Left forelimb (tissue), 1 donor: ENCODE measurements around the gene ADIPOR2.
A peak's percentile ranks its signal among the peaks of the same experiment; 100 is the strongest.

Experiments
- DNase-seq: peaks from one replicate; pipeline ENCODE4 v3.0.0-alpha.2; 2018; ENCODE audit warnings: low spot score

The ADIPOR2 gene

DNA sequence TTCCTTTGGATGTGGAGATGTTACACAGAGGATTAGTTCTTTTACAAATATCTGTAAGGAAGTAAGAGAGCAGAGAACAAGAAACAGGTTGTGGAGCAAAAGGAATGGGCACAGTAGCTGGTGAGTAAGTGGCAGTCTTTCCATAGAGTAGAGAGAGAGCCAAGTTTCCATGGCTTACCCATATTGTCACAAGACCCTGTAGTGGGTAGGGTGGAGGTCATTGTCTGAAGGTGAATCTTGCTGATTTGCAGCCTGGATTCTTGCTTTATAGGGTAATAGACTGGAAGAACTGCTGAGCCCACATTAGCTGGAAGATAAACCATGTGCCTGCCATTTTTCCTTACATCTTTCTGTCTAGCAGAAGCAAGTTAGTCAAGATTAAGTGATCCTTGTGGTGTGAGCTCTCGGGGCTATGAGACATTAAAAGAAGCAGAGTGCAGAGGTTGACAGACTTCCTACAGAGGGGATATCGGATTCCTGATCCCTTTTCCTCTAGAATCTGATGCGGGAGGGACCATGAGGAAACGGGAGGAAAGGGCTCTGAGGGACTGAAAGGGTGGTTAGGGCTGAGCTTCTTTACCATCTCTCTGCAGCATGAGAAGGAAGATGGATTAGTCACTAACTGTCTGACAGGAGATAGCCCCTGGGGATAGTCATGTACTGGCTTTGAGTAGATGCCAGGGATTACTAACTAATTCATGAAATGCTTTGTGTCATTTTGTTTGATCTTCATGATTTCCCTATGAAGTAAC, 85.5 kb downstream of the ADIPOR2 start:
- DNase-seq = no peak

DNA sequence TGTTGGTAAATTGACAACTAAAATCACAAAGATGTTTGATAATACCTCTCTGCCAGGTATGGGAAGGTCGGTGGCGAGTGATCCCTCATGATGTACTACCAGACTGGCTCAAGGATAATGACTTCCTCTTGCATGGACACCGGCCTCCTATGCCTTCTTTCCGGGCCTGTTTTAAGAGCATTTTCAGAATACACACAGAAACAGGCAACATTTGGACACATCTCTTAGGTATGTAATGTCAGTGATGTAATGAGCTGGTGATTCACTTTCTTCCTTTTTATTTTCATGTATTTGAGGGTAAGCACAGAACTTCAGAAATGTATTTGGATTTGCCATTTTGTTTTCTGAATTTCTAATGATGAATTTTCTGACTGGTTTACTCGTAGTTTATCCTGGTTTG, 86.9 kb downstream of the ADIPOR2 start:
- no peak for DNase-seq

DNA sequence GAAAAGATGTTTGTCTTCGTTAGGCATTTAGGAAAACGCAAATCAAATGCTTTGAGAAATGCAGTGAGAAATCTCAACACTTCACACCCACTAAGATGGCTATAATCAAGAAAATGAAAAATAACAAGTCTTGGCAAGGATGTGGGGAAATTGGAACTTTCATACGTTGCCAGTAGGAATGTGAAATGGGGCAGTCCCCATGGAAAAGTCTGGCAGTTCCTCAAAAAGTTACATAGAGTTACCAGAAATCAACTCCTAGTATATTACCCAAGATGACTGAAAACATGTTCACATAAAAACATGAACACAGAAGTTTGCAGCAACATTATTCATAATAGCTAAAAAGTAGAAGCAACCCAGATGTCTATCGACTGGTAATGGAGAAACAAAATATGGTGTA, 88.0 kb downstream of the ADIPOR2 start:
- DNase-seq = no peak

DNA sequence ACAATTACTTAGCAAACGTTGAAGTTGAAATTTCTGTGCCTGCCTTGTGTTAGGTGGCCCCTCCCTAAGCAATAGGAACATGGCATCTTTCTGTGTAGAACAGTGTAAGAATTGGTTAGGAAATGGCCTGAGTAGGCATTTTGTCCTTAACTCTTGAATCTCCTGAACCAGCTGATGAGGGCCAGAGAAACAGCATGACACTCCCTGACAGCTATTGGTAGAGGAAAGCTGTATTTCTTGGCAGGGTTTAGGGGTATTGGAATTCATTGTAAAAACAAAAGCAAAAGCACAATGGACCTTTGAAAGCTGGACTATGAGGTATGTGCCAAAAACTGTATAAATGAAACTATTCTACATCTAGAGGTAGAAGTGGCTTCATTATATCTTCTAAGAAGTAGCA, 88.9 kb downstream of the ADIPOR2 start:
- no peak for DNase-seq

DNA sequence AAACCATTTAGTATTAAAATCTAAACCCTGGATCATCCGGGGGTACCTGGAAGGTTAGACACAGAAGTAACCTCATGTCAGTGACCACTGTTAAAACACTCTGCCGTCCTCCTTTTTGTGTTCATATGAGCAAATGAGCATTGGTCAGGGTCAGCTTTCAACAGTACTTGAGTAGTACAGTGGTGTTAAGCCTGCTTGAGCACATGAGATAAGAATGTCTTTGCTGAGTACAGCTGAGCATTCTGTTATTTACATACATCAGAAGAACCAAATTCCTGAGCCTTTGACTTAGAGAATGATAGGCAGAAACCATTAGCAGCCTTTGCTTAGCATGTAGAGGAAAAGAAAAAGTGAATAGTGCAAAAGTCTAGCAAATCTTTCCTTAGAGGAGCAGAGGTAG, 90.9 kb downstream of the ADIPOR2 start:
- DNase-seq = no peak

DNA sequence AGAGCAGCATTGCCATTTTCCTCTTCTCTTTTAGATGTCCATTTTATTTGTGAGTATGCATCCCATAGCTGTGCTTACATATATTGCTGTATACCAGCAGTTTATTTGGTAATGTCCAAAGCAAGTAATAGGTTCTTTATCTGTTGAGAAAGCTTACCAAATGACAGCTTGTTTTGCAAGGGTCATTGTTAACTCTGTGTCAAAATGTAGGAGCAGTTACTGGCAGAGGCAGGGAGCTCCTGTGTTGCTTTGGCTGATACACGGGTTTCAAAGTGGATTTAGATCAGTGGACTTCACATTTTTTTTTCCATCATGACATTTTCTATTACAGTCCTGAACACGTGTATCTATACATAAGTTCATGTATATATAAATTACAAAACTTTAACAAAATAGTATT, 91.3 kb downstream of the ADIPOR2 start:
- no peak for DNase-seq

DNA sequence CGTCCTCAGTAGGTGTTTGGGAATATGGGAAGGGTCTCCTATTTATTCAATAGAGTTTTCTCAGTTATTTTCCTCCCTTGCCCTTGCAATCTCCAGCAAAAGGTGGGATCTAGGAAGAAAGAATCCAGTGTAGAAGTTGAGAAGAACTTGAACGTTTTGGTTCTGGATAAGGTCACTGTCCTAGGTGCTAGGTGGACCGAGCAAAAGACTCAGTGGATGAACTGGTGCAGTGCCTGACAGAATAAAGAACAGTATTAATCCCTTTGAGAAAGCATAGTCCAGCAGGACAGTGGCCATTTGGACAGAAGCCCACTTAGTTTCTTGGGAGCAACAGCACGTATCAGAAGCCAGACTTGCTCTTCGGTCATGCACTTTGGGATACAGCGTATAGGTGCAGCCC, 96.8 kb downstream of the ADIPOR2 start:
- DNase-seq = no peak

DNA sequence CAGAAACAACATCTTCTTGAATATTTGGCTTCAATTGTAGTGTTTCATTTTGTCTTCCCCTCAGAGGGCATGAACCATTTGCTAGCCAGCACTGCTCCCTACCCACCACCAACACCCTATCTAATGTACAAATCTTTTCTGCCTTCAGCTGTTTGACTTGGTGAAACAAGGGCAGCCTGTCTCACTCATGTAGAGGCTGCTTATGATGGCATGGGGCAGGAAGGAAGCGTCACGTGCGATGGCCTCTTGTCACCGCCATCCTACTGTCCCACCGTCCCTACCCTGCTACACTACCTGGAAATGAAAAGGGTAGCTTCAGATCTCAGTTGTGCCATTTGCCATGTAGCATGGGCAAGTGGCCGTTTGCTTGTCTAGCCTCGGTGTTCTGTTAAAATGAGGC, 99.6 kb downstream of the ADIPOR2 start:
- no peak for DNase-seq

DNA sequence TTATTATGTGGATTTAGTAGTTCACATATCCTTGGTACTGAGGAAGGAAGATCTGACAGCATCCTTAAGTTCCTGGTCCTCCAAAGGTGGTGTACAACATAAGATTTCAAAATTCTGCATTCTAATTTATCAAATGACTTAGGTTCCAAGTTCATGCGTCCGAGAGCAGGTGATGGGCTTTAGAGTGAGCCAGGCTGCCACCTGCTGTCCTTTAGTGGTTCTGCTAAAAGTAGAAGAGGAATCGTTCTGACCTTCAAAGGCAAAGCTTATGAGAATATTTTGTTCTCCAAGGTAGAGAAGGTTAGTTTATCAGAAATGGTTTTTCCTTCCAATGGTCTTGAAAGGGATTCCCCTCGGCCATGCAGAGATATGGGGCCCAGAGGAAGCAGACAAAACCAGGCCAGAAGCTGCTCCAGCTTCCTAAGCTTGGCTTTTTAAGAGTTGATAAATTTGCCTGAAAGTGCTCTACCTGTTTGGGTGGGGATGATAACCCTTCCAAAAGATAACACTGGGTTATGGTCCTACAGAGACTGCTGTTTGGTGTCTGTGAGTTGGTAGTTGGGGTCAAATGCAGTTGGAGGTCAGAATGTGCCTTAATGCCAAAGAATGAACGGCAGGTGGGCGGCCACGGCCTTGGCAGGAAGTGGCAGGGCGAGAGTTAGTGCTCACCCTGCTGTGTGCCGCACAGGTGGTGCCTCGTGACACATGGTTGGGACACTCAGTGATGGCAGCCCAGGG, 100.4 kb downstream of the ADIPOR2 start:
- no peak for DNase-seq

DNA sequence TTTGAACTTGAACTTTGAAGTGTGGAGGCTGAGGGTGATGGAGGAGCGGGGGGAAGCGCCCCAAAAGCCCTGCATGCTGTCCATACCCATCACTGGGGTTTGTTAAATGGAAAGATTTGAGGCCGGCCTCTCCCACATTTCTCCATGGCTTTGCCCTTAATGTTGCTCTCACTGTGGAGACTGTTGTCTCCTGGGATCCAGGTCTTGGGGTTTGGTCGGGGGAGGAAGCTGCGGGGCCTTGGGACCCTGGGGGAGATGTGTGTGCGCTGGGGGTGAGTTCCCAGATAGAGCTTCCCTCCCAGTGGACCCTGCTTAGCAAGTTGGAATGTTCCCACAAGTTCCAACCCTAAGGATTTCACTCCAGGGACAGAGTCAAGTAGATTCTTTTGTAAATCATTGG, 101.5 kb downstream of the ADIPOR2 start:
- no peak for DNase-seq

DNA sequence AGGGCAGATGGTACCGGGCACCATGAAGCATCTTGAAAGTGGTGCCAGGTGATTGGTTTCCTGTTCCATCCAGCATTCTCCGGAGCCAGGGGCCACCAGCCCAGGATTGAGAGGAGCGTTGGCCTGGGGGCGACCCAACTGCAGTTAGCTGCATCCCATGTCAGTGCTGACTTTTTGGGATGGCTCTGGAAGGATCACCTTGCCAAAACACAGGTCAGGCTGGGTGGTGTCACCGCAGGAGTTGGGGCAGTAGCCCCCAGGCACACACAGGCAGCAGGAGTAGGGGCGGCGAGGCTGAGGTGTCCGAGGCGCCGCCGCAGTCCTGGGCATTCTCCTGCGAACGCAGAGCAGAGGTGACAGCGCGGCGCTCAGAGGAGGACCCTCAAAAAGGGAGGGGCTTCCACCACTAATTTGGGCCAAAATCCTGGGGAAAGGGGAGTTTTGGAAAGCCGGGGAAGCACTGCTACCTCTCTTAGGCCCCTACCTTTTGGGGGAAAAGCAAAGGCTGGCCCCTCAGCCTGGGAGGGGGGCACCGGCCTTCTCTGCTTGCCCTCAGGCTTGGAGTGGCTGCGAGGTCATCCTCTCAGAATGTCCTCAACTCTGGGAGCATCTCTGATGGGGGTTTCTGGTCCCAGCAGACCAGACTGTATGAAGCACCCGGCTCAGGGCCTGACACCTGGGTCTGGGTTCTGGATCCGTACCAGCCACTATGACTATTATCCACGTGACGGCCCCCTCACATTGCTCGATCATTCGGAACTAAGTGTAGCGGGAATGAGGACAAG, 102.7 kb downstream of the ADIPOR2 start:
- DNase-seq = no peak

DNA sequence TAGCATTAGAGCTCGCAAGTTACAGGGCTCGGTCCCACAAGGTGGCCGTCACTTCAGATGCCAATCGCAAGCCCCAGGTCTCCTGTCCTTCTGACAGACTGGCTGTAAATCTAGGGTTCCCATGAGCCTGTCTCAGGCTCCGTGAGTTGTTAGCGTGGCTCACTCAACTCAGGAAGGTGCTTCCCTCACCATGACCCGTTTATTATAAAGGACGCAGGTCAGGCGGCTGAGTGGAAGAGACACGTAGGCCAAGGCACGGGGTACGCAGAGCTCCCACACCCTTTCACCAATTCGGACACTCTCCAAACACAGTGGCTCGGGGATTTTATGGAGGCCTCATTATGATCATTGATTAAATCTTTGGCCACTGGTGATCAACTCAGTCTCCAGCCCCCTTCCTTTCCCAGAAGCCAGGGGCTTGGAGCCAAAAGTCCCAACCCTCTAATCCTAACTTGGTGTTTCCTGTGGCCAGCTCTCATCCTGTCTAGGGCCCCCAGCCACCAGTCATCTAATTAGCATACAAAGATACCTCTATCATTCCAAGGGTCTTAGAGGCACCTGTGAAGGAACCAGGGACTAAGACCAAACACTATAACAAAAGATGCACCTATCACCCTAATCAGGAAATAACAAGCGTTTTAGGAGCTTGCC, 103.7 kb downstream of the ADIPOR2 start:
- no peak for DNase-seq

DNA sequence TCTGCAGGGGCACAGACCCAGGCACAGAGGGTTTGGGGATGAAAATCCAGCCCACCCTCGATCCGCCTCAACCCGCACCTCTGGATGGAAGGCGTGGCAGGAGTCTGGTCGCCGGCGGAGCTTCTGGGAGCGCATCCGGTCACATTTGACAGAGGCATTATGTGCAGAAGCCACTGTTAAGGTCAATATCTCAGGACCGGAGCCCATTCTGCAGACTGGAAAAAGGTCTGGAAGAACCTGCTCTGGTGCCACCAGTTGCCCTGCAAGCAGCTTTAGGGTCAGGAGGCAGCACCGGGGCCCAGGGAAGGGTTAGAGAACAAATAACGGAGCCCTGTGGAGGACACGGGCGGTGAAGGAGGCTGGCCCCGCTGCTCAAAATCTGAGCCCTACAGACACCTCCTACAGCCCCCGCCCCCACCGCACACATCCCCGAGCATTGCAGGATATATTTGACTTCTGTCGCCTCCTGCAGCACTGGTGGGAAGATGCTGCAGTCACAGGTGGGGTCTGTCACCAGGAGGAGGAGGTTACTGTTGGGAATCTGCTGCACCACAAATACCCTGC, 104.4 kb downstream of the ADIPOR2 start:
- DNase-seq = no peak

DNA sequence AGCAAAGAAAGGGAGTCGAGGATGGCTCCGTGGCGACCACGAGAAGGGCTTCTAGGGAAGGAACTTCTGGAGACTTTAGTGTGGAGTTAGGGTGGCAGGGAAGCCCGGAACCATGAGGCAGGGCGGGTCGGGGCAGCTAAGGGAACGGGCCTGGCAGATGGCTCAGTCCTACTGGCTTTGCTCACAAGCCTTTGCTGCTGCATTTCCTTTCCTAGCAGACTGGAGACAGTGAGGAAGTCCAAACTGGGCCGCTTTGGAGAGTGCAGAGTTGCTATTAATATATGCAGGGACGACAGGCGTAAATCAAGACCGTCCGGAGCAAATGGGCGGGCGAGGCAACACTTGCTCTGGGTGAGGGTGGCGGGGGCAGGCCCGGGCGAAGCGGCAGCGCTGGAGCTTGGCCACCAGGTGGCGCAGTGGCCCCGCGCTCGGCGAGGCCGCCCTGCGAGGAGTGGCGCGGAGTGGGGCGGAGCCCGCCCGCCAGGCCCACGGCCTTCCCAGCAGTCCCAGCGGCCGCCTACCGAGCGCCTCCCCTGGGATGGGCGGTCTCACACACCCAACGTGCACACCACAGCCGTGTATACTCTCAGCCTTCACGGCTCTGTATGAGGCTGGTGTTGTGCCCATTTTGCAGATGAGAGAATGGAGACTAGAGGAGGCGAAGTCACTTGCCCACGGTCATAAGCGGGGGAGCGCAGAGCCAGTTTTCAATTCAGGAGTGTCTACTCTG, 105.1 kb downstream of the ADIPOR2 start:
- DNase-seq = peak; percentile 94

DNA sequence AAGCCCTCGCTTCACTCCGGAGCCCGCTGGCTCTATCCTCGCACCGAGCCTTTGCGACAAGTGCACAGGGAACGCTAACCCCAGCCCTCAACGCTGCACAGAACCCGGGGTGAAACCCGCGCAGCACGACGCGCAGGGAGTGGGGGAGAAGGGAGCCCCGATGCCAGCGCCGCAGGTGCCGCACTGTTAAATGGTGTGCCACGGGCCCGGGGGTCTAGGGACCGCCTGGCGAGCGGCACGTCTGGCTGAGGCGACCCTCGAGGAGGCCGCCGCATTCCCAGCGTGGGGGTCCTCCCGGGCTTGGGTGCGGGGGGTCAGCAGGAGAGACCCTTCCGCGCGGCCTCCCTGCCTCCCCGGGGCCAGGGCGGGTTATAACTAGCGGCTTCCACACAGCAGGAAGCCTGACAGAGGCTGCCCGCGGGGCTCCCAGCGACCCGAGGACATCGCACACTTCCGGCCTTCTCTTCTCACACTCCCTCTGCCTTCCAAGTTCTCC, 105.7 kb downstream of the ADIPOR2 start:
- DNase-seq = no peak

DNA sequence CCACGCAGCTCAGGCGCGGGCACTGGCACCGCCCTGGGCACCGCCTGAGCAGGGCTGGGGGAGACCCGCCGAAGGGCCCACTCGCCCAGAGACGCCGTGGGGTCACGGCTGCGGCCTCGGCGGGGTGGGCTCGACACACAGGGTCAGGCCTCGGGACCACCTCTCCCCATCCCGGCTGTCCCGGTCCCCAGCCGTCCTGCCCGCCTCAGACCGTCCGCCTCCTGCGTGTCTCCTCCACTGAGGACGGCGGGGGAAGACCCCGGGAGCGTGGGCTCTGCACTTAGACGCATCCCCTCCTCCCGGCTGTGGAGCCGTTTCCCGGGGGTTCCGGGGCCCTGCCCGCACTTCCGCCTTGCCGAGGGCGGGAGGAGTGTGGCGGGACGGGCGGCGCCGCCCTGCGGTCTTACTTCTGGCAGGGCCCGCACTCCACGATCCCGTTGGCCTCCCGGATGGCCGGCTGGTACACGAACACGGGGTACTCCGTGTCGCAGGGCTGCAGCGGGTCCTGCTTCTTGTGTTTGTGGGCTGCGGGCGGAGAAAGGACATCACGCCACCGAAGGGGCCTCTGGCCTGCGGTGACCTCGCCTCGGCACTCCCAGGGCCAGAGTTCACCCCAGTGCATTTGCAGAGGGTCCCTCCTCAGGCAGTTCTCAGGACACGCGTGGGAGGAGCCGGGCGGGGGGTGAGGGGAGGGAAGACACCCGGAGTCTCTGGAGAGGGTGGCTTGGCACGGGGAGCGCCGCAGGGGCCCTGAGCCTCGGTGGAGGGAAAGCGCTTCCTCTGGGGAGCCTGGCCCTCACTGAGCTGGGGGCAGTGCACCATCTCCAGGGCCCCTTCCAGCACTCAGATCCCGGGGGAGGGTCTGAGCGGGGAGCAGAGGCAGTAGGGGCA, 106.4 kb downstream of the ADIPOR2 start:
- DNase-seq = no peak

DNA sequence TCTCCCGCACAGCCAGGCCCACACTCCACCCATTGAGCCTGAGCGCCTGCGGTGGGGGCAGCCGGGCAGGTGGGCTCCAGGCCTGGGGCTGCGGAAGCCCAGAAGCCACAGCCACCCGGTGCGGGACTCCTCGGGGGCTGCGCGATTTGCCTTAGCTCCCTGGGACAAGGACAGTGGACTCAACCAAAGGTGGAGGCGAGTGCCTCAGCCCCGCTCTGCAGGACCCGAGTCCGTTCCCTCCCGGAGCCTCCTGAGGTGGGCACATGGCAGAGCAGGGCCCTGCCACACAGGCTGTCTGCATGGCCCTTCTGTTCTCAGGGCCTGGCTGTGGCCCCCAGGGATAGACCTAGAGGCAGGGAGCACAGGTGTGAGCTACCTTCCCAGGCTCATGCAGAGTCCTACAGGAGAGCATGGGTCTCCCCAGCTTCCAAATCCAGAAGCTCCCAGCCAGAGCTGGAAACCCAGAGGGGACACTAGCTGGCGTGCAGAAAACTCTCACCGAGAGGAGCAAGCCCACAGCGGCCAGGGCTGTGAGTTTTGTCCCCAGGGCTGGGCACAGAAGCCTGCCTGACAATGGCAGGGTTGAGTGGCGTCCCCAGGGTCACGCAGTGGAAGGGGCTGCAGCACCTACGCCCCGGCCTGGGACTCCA, 107.2 kb downstream of the ADIPOR2 start:
- peak; percentile 58 for DNase-seq

DNA sequence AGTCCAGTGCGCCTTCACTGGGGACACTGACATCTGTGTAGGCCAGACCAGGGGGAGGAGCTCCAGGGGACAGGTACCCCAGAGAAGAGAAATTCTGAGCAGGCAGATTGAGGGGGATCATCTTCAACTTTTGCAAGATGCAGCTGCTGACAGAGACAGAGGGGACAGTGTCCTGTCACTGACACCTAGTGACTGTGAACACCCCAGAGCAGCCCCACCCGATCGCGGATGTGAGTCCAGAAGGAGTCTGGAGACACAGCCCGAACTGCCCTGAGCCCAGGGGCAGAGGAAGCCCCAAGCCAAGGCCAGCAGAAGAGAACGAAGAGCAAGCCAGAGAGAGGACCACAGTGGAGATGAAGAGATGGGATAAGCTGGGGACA, 107.8 kb downstream of the ADIPOR2 start:
- DNase-seq = peak; percentile 52

DNA sequence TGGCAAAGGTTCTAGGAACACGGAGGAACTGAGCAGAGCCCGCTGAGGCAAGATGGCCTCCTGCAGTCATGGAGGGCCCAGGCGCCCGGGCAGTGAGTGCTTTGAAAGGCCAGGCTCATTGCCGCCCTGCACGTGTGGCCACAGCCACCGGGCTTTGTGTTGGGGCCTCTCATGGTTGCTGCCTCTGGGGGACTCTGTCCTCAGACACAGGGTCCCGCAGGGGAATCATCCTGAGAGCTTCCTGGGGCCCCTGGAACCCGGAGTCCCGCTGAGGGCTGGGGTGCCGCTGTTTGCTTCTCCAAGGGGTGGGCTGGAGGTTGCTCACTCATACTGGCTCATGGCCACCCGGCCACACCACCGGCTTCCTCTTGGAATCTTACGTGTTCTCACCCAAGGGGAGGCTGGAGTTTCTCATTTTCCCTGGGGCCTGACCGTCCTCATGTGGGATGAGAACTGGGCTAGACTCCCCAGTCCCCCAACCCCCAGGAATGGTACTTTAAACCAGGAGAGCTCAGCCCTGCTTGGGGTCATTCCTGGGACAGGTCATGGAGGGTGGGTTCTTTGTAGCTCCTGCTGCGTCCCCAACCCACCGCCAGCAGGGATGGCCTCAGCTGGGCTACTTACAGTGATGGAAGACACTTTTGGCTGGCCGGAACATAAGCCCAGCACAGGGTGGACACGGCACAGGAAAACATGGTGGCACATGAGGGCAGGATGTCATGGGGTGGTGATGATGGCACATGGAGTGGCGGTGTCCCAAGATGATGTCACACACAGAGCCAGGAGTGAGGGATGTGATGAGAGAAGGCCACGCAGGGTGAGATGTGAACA, 108.4 kb downstream of the ADIPOR2 start:
- DNase-seq = peak; percentile 59
